ENCODE measurements around the gene TTC1.

Gene TTC1

DNA sequence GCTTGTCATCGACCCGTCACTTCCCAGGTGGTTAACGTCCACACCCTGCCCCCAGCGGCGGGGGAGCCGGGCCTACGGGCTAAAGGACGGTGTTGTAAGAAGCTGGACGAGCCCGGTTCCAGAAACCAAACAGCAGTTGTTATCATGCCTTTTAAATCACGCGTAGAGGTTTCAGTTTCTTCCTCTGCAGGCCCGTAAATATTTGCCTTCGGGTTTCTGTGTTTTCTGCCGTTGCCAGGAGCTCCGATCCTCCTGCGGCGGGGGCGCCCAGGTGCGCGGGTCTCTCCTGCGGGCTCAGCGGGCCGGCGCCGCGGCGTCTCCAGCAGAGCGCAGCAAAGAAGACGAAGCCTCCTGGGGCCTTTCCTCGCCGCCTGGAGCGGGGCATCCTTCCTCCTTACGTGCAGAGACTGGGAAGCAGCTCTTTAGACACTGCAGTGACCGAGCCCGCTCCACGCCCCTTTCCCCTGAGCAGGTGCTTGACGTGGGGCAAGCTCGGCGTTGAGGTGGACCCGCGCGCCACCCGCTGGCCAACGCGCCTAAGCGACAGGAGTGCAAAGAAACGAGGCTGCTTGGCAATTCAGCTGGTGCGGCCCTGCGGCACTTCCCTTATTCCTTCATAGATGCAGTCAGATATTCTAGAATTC lies 21.8 kb upstream of the TTC1 start:
- peak; percentile 98 for ATAC-seq
- no peak for TF ChIP-seq ESRRG (CRISPR knock-in tag; IDR thresholded peaks at IDR 0.05)
- no peak for TF ChIP-seq ZNF8 (CRISPR knock-in tag; IDR thresholded peaks at IDR 0.05)
- TF ChIP-seq ZFP3 (CRISPR knock-in tag; IDR thresholded peaks at IDR 0.05): no peak
- TF ChIP-seq ZNF70 (CRISPR knock-in tag; IDR thresholded peaks at IDR 0.05): no peak
- no peak for TF ChIP-seq PPARA (CRISPR knock-in tag; IDR thresholded peaks at IDR 0.05; ENCODE audit: borderline replicate concordance)
- no peak for TF ChIP-seq BACH2 (CRISPR knock-in tag; IDR thresholded peaks at IDR 0.05; ENCODE audit: borderline replicate concordance)
- no peak for TF ChIP-seq ZC3H10 (CRISPR knock-in tag; IDR thresholded peaks at IDR 0.05)
- TF ChIP-seq ARNTL (CRISPR knock-in tag; IDR thresholded peaks at IDR 0.05; ENCODE audit: borderline replicate concordance, low read depth): no peak
- no peak for TF ChIP-seq ZNF565 (CRISPR knock-in tag; conservative IDR thresholded peaks at IDR 0.05; ENCODE audit: low read depth)
- TF ChIP-seq TCF4 (CRISPR knock-in tag; IDR thresholded peaks at IDR 0.05; ENCODE audit: borderline replicate concordance): no peak
- TF ChIP-seq GLIS3 (CRISPR knock-in tag; IDR thresholded peaks at IDR 0.05): no peak

GRCh38 chr5:159990506-159990905 lies 18.4 kb upstream of the TTC1 start:
- TF ChIP-seq ESRRG (CRISPR knock-in tag; IDR thresholded peaks at IDR 0.05) (no peak), ZFP30 (CRISPR knock-in tag; IDR thresholded peaks at IDR 0.05) (no peak), ISL1 (CRISPR knock-in tag; IDR thresholded peaks at IDR 0.05) (no peak), ZC3H10 (CRISPR knock-in tag; IDR thresholded peaks at IDR 0.05) (no peak), TCF4 (CRISPR knock-in tag; IDR thresholded peaks at IDR 0.05; ENCODE audit: borderline replicate concordance) (no peak), TOX (CRISPR knock-in tag; IDR thresholded peaks at IDR 0.05; ENCODE audit: borderline replicate concordance) (no peak), ZNF70 (CRISPR knock-in tag; IDR thresholded peaks at IDR 0.05) (no peak), OSR1 (CRISPR knock-in tag; IDR thresholded peaks at IDR 0.05) (no peak), ZNF565 (CRISPR knock-in tag; conservative IDR thresholded peaks at IDR 0.05; ENCODE audit: low read depth) (no peak)
- ATAC-seq: peak; percentile 24; the same call in 1 of the 3 replicates

DNA sequence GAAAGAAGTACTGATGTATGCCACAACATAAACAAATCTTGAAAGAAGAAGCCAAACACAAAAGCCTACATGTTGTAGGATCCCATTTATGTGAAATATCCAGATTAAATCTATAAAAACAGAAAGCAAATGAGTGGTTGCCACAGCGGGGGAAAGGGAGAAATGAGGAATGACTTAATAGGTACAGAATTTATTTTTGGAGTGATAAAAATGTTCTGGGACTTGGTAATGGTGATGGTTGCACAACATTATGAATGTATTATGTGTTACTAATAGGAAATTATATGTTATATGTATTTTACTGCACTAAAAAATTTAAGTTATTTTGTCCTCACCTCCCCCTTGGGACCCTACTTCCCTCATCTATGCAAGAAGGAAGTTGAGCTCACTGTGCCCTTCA lies 16.4 kb upstream of the TTC1 start:
- no peak for TF ChIP-seq TCF4 (CRISPR knock-in tag; IDR thresholded peaks at IDR 0.05; ENCODE audit: borderline replicate concordance)
- TF ChIP-seq OSR1 (CRISPR knock-in tag; IDR thresholded peaks at IDR 0.05): no peak
- TF ChIP-seq ZNF565 (CRISPR knock-in tag; conservative IDR thresholded peaks at IDR 0.05; ENCODE audit: low read depth): no peak
- TF ChIP-seq, protein P1, sequence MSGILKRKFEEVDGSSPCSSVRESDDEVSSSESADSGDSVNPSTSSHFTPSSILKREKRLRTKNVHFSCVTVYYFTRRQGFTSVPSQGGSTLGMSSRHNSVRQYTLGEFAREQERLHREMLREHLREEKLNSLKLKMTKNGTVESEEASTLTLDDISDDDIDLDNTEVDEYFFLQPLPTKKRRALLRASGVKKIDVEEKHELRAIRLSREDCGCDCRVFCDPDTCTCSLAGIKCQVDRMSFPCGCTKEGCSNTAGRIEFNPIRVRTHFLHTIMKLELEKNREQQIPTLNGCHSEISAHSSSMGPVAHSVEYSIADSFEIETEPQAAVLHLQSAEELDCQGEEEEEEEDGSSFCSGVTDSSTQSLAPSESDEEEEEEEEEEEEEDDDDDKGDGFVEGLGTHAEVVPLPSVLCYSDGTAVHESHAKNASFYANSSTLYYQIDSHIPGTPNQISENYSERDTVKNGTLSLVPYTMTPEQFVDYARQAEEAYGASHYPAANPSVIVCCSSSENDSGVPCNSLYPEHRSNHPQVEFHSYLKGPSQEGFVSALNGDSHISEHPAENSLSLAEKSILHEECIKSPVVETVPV (CRISPR knock-in tag; IDR thresholded peaks at IDR 0.05): no peak
- TF ChIP-seq ISL1 (CRISPR knock-in tag; IDR thresholded peaks at IDR 0.05): no peak
- no peak for TF ChIP-seq RARB (CRISPR knock-in tag; IDR thresholded peaks at IDR 0.05)
- no peak for TF ChIP-seq PATZ1 (CRISPR knock-in tag; IDR thresholded peaks at IDR 0.05; ENCODE audit: borderline replicate concordance)
- no peak for ATAC-seq

- ATAC-seq: no peak
- no peak for TF ChIP-seq ZC3H10 (CRISPR knock-in tag; IDR thresholded peaks at IDR 0.05)
- no peak for TF ChIP-seq CSDC2 (CRISPR knock-in tag; IDR thresholded peaks at IDR 0.05)
- TF ChIP-seq, protein P2, sequence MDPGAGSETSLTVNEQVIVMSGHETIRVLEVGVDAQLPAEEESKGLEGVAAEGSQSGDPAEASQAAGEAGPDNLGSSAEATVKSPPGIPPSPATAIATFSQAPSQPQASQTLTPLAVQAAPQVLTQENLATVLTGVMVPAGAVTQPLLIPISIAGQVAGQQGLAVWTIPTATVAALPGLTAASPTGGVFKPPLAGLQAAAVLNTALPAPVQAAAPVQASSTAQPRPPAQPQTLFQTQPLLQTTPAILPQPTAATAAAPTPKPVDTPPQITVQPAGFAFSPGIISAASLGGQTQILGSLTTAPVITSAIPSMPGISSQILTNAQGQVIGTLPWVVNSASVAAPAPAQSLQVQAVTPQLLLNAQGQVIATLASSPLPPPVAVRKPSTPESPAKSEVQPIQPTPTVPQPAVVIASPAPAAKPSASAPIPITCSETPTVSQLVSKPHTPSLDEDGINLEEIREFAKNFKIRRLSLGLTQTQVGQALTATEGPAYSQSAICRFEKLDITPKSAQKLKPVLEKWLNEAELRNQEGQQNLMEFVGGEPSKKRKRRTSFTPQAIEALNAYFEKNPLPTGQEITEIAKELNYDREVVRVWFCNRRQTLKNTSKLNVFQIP (CRISPR knock-in tag; IDR thresholded peaks at IDR 0.05; ENCODE audit: borderline replicate concordance, low read depth): no peak
- TF ChIP-seq, protein P1 (CRISPR knock-in tag; IDR thresholded peaks at IDR 0.05): no peak
- TF ChIP-seq PATZ1 (CRISPR knock-in tag; IDR thresholded peaks at IDR 0.05; ENCODE audit: borderline replicate concordance): no peak
- TF ChIP-seq ZFP30 (CRISPR knock-in tag; IDR thresholded peaks at IDR 0.05): no peak
- TF ChIP-seq GLIS3 (CRISPR knock-in tag; IDR thresholded peaks at IDR 0.05): no peak
- TF ChIP-seq ISL1 (CRISPR knock-in tag; IDR thresholded peaks at IDR 0.05): no peak
- TF ChIP-seq TOX (CRISPR knock-in tag; IDR thresholded peaks at IDR 0.05; ENCODE audit: borderline replicate concordance): no peak
- TF ChIP-seq, protein P3, sequence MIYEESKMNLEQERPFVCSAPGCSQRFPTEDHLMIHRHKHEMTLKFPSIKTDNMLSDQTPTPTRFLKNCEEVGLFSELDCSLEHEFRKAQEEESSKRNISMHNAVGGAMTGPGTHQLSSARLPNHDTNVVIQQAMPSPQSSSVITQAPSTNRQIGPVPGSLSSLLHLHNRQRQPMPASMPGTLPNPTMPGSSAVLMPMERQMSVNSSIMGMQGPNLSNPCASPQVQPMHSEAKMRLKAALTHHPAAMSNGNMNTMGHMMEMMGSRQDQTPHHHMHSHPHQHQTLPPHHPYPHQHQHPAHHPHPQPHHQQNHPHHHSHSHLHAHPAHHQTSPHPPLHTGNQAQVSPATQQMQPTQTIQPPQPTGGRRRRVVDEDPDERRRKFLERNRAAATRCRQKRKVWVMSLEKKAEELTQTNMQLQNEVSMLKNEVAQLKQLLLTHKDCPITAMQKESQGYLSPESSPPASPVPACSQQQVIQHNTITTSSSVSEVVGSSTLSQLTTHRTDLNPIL (CRISPR knock-in tag; IDR thresholded peaks at IDR 0.05; ENCODE audit: low read depth): no peak
- TF ChIP-seq ARNTL (CRISPR knock-in tag; IDR thresholded peaks at IDR 0.05; ENCODE audit: borderline replicate concordance, low read depth): no peak
Observed at GRCh38 chr5:159993194-159993593, 15.7 kb upstream of the TTC1 start.
